ENCODE data around the gene CHRM4.

- TF ChIP-seq CTCF (conservative IDR thresholded peaks at IDR 0.05) = peak; percentile 82
- TF ChIP-seq EZH2 (IDR thresholded peaks at IDR 0.05; ENCODE audit: low read depth) = peak; percentile 28; the same call in 1 of the 2 replicates
Measured at GRCh38 chr11:46389450-46390330, 1.9 kb downstream of the CHRM4 start.

Data from PC-9 (cell line).